Mononuclear cell (primary cell): ENCODE measurements around the gene MTFP1. TPM values are rescaled to one million over a fixed set of nuclear protein-coding genes. Genes with fewer than 3 reads are reported as not detected.

Experiments used
- H3K27me3 ChIP-seq: 2 replicates; pipeline ENCODE4 v1.6.0; 2011; ENCODE audit warnings: low read length, control low read depth; ENCODE audit not compliant: insufficient read depth
- H3K4me1 ChIP-seq: 2 replicates; pipeline ENCODE4 v1.5.1; 2011; ENCODE audit warnings: mild to moderate bottlenecking, low read length, control low read depth; ENCODE audit not compliant: insufficient read depth
- H3K4me3 ChIP-seq: 2 replicates; pipeline ENCODE4 v1.5.1; 2011; ENCODE audit warnings: mild to moderate bottlenecking, low read length, moderate library complexity
- H3K9me3 ChIP-seq: 2 replicates; pipeline ENCODE4 v1.5.1; 2011; ENCODE audit warnings: low read depth, mild to moderate bottlenecking, control low read depth, low read length
- total RNA-seq: library from RNA; depleted of rRNA; stranded (reverse); fragments of >200 nt; gene quantifications from one replicate; pipeline ENCODE4 v1.2.3, GENCODE V29; 2012

MTFP1 gene
- total RNA-seq, 1 donor: 24.5 TPM

DNA sequence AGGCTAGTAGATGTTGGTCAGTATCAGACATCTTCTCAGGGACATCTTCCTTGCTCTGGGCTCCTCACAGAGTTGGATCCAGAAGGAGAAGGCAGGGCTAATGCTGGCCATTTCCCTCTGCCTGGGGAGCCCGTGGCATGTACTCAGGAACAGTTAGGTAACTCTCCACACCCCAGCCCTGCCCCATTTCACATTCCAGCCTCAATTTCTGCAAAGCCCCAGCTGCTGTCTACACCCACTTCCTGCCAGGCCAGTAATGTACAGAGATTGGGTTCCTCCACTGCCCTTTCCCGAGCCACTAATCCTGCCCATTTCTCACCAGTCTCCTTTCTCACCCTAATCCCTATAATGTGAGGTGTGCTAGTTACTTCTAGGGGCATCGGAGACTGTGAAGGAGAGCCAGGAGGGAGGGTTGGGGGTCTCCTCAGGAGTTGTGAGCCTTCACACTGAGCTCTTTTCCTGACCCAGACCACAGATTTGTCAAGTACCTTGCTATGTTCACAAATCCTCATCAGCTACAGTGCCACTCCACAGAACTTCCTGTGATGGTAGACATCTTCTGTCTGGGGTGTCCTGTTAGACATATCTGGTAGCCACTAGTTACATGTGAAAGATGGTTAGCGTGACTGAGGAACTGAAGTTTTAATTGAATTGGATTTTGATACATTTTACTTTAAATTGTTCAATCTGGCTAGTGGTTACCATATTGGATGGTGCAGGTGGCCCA, 47.6 kb downstream of the MTFP1 start:
- Histone ChIP-seq H3K4me3 (no peak overlapping the region), H3K27me3 (no peaks in the 10 kb centered on the region)

DNA sequence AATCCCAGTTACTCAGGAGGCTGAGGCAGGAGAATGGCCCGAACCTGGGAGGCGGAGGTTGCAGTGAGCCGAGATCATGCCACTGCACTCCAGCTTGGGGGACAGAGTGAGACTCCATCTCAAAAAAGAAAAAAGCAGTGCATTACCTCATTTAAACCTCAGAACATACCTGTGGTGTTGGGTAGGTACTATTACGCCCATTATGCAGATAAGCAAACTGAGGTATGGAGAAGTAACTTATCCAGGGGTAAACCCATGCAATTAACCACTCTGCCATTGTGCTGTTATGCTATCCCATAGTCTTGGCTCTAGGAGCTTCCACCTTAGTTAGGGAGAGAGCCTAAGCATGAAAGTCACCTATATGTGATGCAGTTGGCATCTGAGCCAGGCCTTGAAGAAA, 48.6 kb downstream of the MTFP1 start:
- H3K9me3 ChIP-seq: no peaks in the 10 kb centered on the region
- no peaks in the 10 kb centered on the region for H3K27me3 ChIP-seq
- H3K4me1 ChIP-seq: no peaks in the 10 kb centered on the region
- no peak overlapping the region for H3K4me3 ChIP-seq

More for the DNA sequence above, 47.6 kb downstream of the MTFP1 start:
- Histone ChIP-seq H3K4me1 (no peaks in the 10 kb centered on the region), H3K9me3 (no peaks in the 10 kb centered on the region)

- Histone ChIP-seq H3K9me3 (no peaks in the 10 kb centered on the region), H3K27me3 (no peaks in the 10 kb centered on the region), H3K4me3 (no peak overlapping the region), H3K4me1 (no peaks in the 10 kb centered on the region)
Measured at GRCh38 chr22:30474683-30475424, 49.3 kb downstream of the MTFP1 start.

Other genes with a start within 250 kb of the MTFP1 start
- gene LIF, start 179.0 kb upstream of the MTFP1 start, total RNA-seq: 4.2 TPM
- 240 TPM for gene OSM, start 158.9 kb upstream of the MTFP1 start, total RNA-seq
- 4.6 TPM for gene CASTOR1, start 136.3 kb upstream of the MTFP1 start, total RNA-seq
- 36.0 TPM for gene TBC1D10A, start 98.8 kb upstream of the MTFP1 start, total RNA-seq
- 94.3 TPM for gene SF3A1, start 68.9 kb upstream of the MTFP1 start, total RNA-seq
- 4.9 TPM for gene CCDC157, start 68.8 kb upstream of the MTFP1 start, total RNA-seq
- 3.3 TPM for gene RNF215, start 38.4 kb upstream of the MTFP1 start, total RNA-seq
- gene SEC14L2, start 28.8 kb upstream of the MTFP1 start, total RNA-seq: 15.5 TPM
- not detected for gene SEC14L3, start 46.2 kb downstream of the MTFP1 start, total RNA-seq
- gene SEC14L4, start 79.9 kb downstream of the MTFP1 start, total RNA-seq: not detected
- not detected for gene SEC14L6, start 121.0 kb downstream of the MTFP1 start, total RNA-seq
- gene GAL3ST1, start 148.9 kb downstream of the MTFP1 start, total RNA-seq: 0.10 TPM
- gene PES1, start 166.1 kb downstream of the MTFP1 start, total RNA-seq: 21.8 TPM
- gene TCN2, start 181.4 kb downstream of the MTFP1 start, total RNA-seq: 8.7 TPM
- gene SLC35E4, start 210.0 kb downstream of the MTFP1 start, total RNA-seq: 4.4 TPM
- 3.3 TPM for gene DUSP18, start 242.1 kb downstream of the MTFP1 start, total RNA-seq